H54 (cell line): ENCODE results near the gene TPSB2.

Source experiments
- DNase-seq: peaks from one replicate; pipeline ENCODE4 v3.0.0; 2011; ENCODE audit warnings: low spot score, mixed read lengths; ENCODE audit not compliant: insufficient read length
- FAIRE-seq: peaks from 3 replicates; lab custom pipeline; 2011; peaks lifted over from hg19 to GRCh38; lab: Jason Lieb, UNC
- POLR2A ChIP-seq: IDR thresholded peaks from 2 replicates; pipeline ENCODE4 v1.6.1; 2011; ENCODE audit warnings: low read depth, mild to moderate bottlenecking, low read length

Gene TPSB2

GRCh38 chr16:1217526-1217925 is 12.5 kb downstream of the TPSB2 start:
- no peak for TF ChIP-seq POLR2A
- DNase-seq (no peak), FAIRE-seq (no peak)

- no peak for TF ChIP-seq POLR2A
- DNase-seq, result no peak
- no peak for FAIRE-seq
Measured at GRCh38 chr16:1216681-1217400, 13.1 kb downstream of the TPSB2 start.

GRCh38 chr16:1216296-1216619 is 13.7 kb downstream of the TPSB2 start:
- FAIRE-seq (no peak), DNase-seq (no peak)
- no peak for TF ChIP-seq POLR2A

- TF ChIP-seq POLR2A, result no peak
- FAIRE-seq, result no peak
Measured at GRCh38 chr16:1215574-1216295, 14.2 kb downstream of the TPSB2 start.

GRCh38 chr16:1214719-1215118 is 15.3 kb downstream of the TPSB2 start:
- no peak for DNase-seq
- no peak for TF ChIP-seq POLR2A
- FAIRE-seq, result no peak

More at GRCh38 chr16:1215574-1216295, 14.2 kb downstream of the TPSB2 start:
- no peak for DNase-seq

GRCh38 chr16:1213796-1214372 is 16.1 kb downstream of the TPSB2 start:
- no peak for TF ChIP-seq POLR2A
- FAIRE-seq, result no peak
- no peak for DNase-seq

GRCh38 chr16:1213231-1213630 is 16.8 kb downstream of the TPSB2 start:
- TF ChIP-seq POLR2A, result no peak
- no peak for DNase-seq
- no peak for FAIRE-seq

GRCh38 chr16:1212616-1213194 is 17.3 kb downstream of the TPSB2 start:
- FAIRE-seq (no peak), DNase-seq (no peak)
- TF ChIP-seq POLR2A, result no peak

GRCh38 chr16:1211451-1212268 is 18.3 kb downstream of the TPSB2 start:
- TF ChIP-seq POLR2A, result no peak
- no peak for DNase-seq
- no peak for FAIRE-seq

GRCh38 chr16:1210461-1210860 is 19.5 kb downstream of the TPSB2 start:
- FAIRE-seq (no peak), DNase-seq (no peak)
- no peak for TF ChIP-seq POLR2A

- DNase-seq (no peak), FAIRE-seq (no peak)
- TF ChIP-seq POLR2A, result no peak
Measured at GRCh38 chr16:1209081-1209480, 20.9 kb downstream of the TPSB2 start.

GRCh38 chr16:1208239-1208830 is 21.6 kb downstream of the TPSB2 start:
- DNase-seq (no peak), FAIRE-seq (no peak)
- TF ChIP-seq POLR2A, result no peak

GRCh38 chr16:1206786-1207185 is 23.2 kb downstream of the TPSB2 start:
- FAIRE-seq, result no peak
- TF ChIP-seq POLR2A, result no peak
- DNase-seq, result no peak

- no peak for TF ChIP-seq POLR2A
- FAIRE-seq (no peak), DNase-seq (no peak)
Measured at GRCh38 chr16:1206326-1206725, 23.7 kb downstream of the TPSB2 start.
